ENCODE measurements around the gene STAG3.

STAG3 gene

DNA sequence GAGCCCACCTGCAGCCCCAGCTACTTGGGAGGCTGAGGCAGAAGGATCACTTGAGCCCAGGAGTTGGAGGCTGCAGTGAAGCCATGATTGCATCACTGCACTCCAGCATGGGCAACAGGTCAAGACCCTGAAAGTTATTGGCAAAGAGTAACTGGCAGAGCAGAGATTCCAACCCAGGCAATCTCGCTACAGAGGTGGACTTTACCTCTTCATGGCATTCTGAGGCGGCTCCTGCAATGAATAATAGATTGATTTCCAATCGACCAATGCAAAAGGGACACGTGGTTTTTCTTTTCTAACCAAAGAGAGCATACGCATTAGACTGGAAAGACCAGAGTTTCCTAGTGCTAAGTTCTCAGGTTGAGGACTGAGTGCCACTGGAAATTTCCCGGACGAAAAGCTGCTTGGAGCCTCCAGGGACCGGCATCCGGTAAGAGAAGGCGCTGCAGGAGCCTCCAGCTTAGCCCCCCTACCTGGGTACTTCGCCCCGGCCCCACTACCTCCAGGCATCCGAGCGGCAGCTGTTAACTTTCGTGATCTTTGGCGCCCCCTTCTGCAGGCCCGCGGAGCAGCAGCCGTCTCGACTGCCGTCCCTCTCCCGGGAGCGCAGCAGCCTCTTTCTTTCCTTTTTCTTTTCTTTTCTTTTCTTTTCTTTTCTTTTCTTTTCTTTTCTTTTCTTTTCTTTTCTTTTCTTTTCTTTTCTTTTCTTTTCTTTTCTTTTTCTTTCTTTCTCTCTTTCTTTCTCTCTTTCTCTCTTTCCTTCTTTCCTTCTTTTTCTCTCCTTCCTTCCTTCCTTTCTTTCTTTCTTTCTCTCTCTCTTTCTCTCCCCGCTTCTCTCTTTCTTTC is 46.9 kb upstream of the STAG3 start:
- H3K4me3 ChIP-seq (ENCODE audit: low read length, poor library complexity, severe bottlenecking) = peak overlapping the region; percentile 66
- H3K9ac ChIP-seq (ENCODE audit: low read depth, low read length, poor library complexity, severe bottlenecking) = peak overlapping the region; percentile 35
- no peaks in the 10 kb centered on the region for H3K9me2 ChIP-seq (replicated peaks; ENCODE audit: low read depth, low read length)
- peaks cover 7% of the 10 kb centered on the region; the same call in 1 of the 2 replicates for H3K79me2 ChIP-seq (ENCODE audit: insufficient read depth, low read length)
- H2AFZ ChIP-seq (ENCODE audit: low read length) = peak overlapping the region; percentile 89
- H3K36me3 ChIP-seq (ENCODE audit: insufficient read depth, low read length) = no peaks in the 10 kb centered on the region
- no peaks in the 10 kb centered on the region for H3K9me3 ChIP-seq (ENCODE audit: insufficient read depth, low read depth, low read length)
- no peaks in the 10 kb centered on the region for H4K20me1 ChIP-seq (ENCODE audit: insufficient read depth, low read length, poor library complexity, severe bottlenecking)
- peak overlapping the region; percentile 81 for H3K4me2 ChIP-seq (ENCODE audit: low read depth, low read length, poor library complexity, severe bottlenecking)
- TF ChIP-seq, protein P1, sequence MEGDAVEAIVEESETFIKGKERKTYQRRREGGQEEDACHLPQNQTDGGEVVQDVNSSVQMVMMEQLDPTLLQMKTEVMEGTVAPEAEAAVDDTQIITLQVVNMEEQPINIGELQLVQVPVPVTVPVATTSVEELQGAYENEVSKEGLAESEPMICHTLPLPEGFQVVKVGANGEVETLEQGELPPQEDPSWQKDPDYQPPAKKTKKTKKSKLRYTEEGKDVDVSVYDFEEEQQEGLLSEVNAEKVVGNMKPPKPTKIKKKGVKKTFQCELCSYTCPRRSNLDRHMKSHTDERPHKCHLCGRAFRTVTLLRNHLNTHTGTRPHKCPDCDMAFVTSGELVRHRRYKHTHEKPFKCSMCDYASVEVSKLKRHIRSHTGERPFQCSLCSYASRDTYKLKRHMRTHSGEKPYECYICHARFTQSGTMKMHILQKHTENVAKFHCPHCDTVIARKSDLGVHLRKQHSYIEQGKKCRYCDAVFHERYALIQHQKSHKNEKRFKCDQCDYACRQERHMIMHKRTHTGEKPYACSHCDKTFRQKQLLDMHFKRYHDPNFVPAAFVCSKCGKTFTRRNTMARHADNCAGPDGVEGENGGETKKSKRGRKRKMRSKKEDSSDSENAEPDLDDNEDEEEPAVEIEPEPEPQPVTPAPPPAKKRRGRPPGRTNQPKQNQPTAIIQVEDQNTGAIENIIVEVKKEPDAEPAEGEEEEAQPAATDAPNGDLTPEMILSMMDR (conservative IDR thresholded peaks at IDR 0.05; ENCODE audit: low read length) = peak; percentile 76
- TF ChIP-seq EZH2phosphoT487 (IDR thresholded peaks at IDR 0.05; ENCODE audit: borderline replicate concordance) = no peak
- H3K4me1 ChIP-seq (ENCODE audit: insufficient read depth, low read length, poor library complexity, severe bottlenecking) = peaks cover 12% of the 10 kb centered on the region
- H3K27me3 ChIP-seq (ENCODE audit: insufficient read depth, low read length, poor library complexity, severe bottlenecking) = no peaks in the 10 kb centered on the region
- H3F3A ChIP-seq (ENCODE audit: low read depth) = no peaks in the 10 kb centered on the region

GRCh38 chr7:100132126-100132525 is 45.6 kb upstream of the STAG3 start:
- no peak overlapping the region for H3K9ac ChIP-seq (ENCODE audit: low read depth, low read length, poor library complexity, severe bottlenecking)
- no peaks in the 10 kb centered on the region for H3K36me3 ChIP-seq (ENCODE audit: insufficient read depth, low read length)
- no peaks in the 10 kb centered on the region for H3K9me3 ChIP-seq (ENCODE audit: insufficient read depth, low read depth, low read length)
- TF ChIP-seq, protein P1 (conservative IDR thresholded peaks at IDR 0.05; ENCODE audit: low read length) = no peak
- no peak for TF ChIP-seq EZH2phosphoT487 (IDR thresholded peaks at IDR 0.05; ENCODE audit: borderline replicate concordance)
- no peaks in the 10 kb centered on the region for H3K79me2 ChIP-seq (ENCODE audit: insufficient read depth, low read length)
- no peak overlapping the region for H3K4me3 ChIP-seq (ENCODE audit: low read length, poor library complexity, severe bottlenecking)
- no peaks in the 10 kb centered on the region for H3K9me2 ChIP-seq (replicated peaks; ENCODE audit: low read depth, low read length)
- no peaks in the 10 kb centered on the region for H3K27me3 ChIP-seq (ENCODE audit: insufficient read depth, low read length, poor library complexity, severe bottlenecking)
- H3F3A ChIP-seq (ENCODE audit: low read depth) = no peaks in the 10 kb centered on the region
- peaks cover 6% of the 10 kb centered on the region for H3K4me1 ChIP-seq (ENCODE audit: insufficient read depth, low read length, poor library complexity, severe bottlenecking)
- no peaks in the 10 kb centered on the region for H4K20me1 ChIP-seq (ENCODE audit: insufficient read depth, low read length, poor library complexity, severe bottlenecking)
- H3K4me2 ChIP-seq (ENCODE audit: low read depth, low read length, poor library complexity, severe bottlenecking) = no peak overlapping the region
- H2AFZ ChIP-seq (ENCODE audit: low read length) = no peak overlapping the region

DNA sequence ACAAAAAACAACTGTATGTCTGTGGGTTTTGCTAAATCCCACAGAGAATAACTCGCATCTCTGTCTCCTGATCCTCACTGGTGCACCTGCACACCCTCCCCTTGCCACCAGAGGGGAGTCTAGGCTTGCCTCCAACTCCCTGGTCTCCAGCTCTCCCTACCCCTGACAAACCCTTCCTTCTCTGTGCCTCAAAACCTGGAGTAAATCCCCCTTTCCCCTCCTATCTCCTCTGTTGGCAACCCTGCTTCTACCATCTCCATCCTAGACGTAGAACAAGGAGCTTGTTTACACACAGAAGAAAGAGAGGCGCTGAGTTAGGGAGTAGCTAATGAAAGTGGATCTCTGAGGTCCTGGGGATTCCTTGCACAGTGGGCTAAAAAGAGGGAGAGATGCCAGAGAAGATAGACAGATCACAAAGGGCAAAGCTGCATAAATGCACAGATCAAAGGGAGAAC is 45.0 kb upstream of the STAG3 start:
- Histone ChIP-seq H3K4me3 (ENCODE audit: low read length, poor library complexity, severe bottlenecking) (no peak overlapping the region), H3K4me1 (ENCODE audit: insufficient read depth, low read length, poor library complexity, severe bottlenecking) (peaks cover 6% of the 10 kb centered on the region)
- TF ChIP-seq, protein P1 (conservative IDR thresholded peaks at IDR 0.05; ENCODE audit: low read length) = peak; percentile 83
- no peak for TF ChIP-seq EZH2phosphoT487 (IDR thresholded peaks at IDR 0.05; ENCODE audit: borderline replicate concordance)

More for the DNA sequence above, 45.0 kb upstream of the STAG3 start:
- H3K9me3 ChIP-seq (ENCODE audit: insufficient read depth, low read depth, low read length) = no peaks in the 10 kb centered on the region
- H3K27me3 ChIP-seq (ENCODE audit: insufficient read depth, low read length, poor library complexity, severe bottlenecking) = no peaks in the 10 kb centered on the region
- H3K36me3 ChIP-seq (ENCODE audit: insufficient read depth, low read length) = no peaks in the 10 kb centered on the region
- H3K79me2 ChIP-seq (ENCODE audit: insufficient read depth, low read length) = no peaks in the 10 kb centered on the region
- no peak overlapping the region for H3K9ac ChIP-seq (ENCODE audit: low read depth, low read length, poor library complexity, severe bottlenecking)
- no peaks in the 10 kb centered on the region for H4K20me1 ChIP-seq (ENCODE audit: insufficient read depth, low read length, poor library complexity, severe bottlenecking)
- H2AFZ ChIP-seq (ENCODE audit: low read length) = peak overlapping the region; percentile 36; the same call in 1 of the 2 replicates
- no peak overlapping the region for H3K4me2 ChIP-seq (ENCODE audit: low read depth, low read length, poor library complexity, severe bottlenecking)
- no peaks in the 10 kb centered on the region for H3K9me2 ChIP-seq (replicated peaks; ENCODE audit: low read depth, low read length)
- no peaks in the 10 kb centered on the region for H3F3A ChIP-seq (ENCODE audit: low read depth)
